ENCODE data around the gene ADISSP.

The ADISSP gene

GRCh38 chr20:3767427-3768341 lies at the start of gene ADISSP:
Gene ADISSP, minus strand, starts transcription at chr20:3767753. Its CDS starts 7,653 bp downstream, at chr20:3760100.
- peak within 1 kb of the TSS; percentile 66 for H3K27ac ChIP-seq
- DNase-seq (ENCODE audit: low read depth, low spot score): peak; percentile 76

DNA sequence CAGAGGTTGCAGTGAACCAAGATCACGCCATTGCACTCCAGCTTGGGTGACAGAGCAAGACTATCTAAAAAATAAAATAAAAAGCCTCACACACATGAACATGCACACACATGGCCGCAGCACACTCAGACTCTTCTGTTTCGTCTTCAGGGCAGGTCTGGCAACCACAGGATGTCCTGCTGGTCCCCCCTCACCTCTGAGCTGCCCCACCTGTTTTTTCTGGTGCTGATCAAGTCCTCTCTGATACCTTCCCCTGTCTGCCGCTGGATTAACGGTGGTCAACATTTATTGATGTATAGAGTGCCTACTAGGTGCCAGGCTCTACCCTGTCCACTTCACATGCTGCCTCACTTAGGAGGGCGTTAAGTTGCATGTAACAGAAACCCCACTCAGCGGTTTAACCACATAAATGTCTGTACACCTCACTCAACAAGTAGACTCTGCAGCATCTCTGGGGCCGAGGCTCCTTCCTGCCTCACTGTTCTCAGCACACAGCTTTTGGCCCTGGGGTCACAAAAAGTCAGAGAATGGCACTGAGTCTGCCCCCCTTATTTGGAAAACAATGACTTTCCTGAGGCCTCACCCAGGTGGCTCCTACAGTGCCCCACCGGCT lies 48.3 kb upstream of the ADISSP start:
- no peak overlapping the region for H3K27ac ChIP-seq
- DNase-seq (ENCODE audit: low read depth, low spot score): no peak

- no peak overlapping the region for H3K27ac ChIP-seq
Measured at GRCh38 chr20:3814928-3815495, 47.5 kb upstream of the ADISSP start.

DNA sequence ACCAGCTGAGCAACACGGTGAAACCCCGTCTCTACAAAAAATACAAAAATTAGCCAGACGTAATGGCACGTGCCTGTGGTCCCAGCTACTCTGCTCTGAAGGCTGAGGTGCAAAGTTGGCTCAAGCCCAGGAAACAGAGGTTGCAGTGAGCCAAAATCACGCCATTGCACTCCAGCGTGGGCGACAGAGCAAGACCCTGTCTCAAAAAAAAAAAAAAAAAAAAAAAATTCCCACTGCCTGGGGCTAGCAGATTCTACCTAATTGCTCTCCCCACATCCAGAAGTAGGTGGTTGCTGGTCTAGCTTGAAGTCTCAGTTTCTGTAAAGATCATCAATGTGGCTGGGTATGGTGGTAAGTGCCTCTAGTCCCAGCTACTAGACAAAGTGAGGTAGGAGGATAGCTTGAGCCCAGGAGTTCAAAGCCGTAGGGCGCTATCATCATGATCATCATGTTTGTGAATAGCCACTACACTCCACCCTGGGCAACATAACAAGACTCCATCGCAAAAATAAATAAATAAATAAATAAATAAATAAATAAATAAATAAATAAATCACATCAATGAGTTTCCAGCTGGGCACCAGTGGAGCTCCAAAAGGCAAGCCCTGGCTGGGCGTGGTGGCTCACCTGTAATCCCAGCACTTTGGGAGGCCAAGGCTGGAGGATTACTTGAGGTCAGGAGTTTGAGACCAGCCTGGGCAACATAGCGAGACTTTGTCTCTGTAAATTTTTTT lies 46.5 kb upstream of the ADISSP start:
- no peak for DNase-seq (ENCODE audit: low read depth, low spot score)
- no peak overlapping the region for H3K27ac ChIP-seq

More at GRCh38 chr20:3814928-3815495, 47.5 kb upstream of the ADISSP start:
- no peak for DNase-seq (ENCODE audit: low read depth, low spot score)

DNA sequence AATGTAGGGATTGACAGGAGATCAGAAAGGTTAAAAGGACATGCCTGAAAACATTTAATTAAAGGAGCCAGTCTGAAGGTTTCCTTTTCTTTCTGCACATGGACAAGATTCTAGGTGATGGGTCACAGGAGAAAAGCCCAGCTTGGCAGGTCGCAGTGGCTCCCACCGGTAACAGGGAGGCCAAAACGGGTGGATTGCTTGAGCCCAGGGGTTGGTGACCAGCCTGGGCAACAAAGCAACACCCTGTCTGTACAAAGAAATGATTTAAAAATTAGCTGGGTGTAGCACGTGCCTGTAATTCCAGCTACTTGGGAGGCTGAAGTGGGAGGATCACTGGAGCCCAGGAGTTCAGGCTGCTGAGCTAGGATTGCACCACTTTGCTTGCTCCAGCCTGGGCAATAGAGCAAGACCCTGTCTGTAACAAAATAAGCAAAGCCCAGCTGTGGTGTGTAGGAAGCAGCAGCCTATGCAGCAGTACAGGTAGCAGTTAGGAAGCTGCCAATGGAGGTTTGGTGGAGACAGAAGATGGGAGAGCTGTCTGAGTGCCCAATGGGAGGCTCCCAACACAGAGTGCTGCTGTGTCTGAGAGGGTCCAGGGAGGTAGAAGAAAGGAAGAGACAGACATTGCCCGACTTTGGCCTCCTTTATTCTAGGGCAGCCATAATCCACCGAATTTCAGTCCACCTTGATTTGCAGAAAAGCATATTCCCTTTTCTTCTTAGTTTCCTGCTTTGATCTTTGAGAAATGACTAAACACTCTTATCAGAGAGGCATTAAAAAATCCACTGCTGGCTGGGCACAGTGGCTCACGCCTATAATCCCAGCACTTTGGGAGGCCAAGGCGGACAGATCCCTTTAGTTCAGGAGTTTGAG lies 45.7 kb upstream of the ADISSP start:
- H3K27ac ChIP-seq: no peak overlapping the region
- no peak for DNase-seq (ENCODE audit: low read depth, low spot score)

GRCh38 chr20:3812259-3812681 lies 44.7 kb upstream of the ADISSP start:
- peak overlapping the region; percentile 95 for H3K27ac ChIP-seq

GRCh38 chr20:3811467-3812258 lies 44.1 kb upstream of the ADISSP start:
- peak; percentile 96 for DNase-seq (ENCODE audit: low read depth, low spot score)

More at GRCh38 chr20:3812259-3812681, 44.7 kb upstream of the ADISSP start:
- no peak for DNase-seq (ENCODE audit: low read depth, low spot score)

DNA sequence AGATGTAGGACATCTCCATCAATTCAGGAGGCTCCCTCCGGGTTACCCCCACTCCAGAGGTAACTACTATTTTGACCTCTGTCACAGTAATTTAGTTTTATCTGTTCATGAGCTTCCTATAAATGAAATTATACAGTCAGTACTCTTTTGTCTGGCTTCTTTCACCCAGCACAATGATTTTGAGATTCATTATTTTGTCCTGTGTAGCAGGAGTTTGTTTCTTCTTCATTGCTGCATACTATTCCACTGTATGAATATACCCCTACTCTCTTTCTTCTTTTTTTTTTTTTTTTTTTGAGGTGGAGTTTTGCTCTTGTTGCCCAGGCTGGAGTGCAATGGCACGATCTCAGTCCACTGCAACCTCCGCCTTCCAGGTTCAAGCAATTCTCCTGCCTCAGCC lies 41.0 kb upstream of the ADISSP start:
- no peak for DNase-seq (ENCODE audit: low read depth, low spot score)
- peak overlapping the region; percentile 98 for H3K27ac ChIP-seq

More at GRCh38 chr20:3811467-3812258, 44.1 kb upstream of the ADISSP start:
- H3K27ac ChIP-seq: peak overlapping the region; percentile 95

DNA sequence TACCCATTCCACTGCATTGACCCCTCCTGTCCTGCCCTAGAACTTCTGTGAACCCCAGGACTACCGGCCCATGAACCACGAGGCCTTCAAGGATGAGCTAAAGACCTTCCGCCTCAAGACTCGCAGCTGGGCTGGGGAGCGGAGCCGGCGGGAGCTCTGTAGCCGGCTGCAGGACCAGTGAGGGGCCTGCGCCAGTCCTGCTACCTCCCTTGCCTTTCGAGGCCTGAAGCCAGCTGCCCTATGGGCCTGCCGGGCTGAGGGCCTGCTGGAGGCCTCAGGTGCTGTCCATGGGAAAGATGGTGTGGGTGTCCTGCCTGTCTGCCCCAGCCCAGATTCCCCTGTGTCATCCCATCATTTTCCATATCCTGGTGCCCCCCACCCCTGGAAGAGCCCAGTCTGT lies 37.2 kb upstream of the ADISSP start:
- H3K27ac ChIP-seq: peak overlapping the region; percentile 98
- DNase-seq (ENCODE audit: low read depth, low spot score): no peak

- DNase-seq (ENCODE audit: low read depth, low spot score): no peak
- peak overlapping the region; percentile 98 for H3K27ac ChIP-seq
Measured at GRCh38 chr20:3804254-3804751, 36.8 kb upstream of the ADISSP start.

DNA sequence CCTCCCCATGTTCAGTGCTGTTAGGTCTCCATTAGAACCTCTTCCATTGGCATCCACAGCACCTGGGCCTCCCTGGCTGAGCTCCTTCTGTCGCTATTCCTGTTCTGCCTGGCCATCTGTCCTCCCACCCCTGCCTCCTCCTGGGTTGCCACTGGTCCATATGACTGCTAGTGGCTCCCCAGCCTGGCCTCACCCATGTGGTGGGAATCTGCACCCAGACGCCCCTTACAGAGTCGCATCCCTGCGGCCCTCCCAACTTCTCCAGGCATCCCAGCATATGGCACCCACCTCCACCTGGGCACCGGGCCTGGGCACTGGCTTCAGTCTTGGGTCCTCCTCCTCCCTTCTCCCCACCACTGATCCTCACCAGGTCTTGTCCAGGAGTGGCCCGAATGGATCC lies 36.3 kb upstream of the ADISSP start:
- H3K27ac ChIP-seq: peak overlapping the region; percentile 98
- no peak for DNase-seq (ENCODE audit: low read depth, low spot score)

DNA sequence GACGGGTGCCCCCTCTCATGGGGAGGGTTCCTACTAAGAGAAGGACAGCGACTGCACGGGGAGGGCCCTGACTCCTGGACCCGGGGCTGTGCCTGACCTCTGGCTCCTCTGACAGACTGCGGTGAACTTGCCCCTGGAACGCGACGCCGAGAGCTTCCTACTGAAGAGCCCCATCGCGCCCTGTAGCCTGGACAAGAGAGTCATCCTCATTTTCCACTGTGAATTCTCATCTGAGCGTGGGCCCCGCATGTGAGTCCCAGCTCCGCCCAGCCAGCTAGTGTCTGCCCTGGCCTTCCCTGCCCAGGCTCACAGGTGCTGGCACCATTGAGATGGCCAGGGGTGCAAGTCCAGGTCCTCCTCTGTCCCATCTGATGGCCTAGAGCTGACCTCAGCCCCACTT lies 35.7 kb upstream of the ADISSP start:
- DNase-seq (ENCODE audit: low read depth, low spot score): no peak
- no peak overlapping the region for H3K27ac ChIP-seq

GRCh38 chr20:3802524-3803239 lies 35.1 kb upstream of the ADISSP start:
- H3K27ac ChIP-seq: no peak overlapping the region
- DNase-seq (ENCODE audit: low read depth, low spot score): no peak

GRCh38 chr20:3801846-3802245 lies 34.3 kb upstream of the ADISSP start:
- no peak for DNase-seq (ENCODE audit: low read depth, low spot score)
- no peak overlapping the region for H3K27ac ChIP-seq

GRCh38 chr20:3801299-3801698 lies 33.7 kb upstream of the ADISSP start:
- no peak overlapping the region for H3K27ac ChIP-seq
- DNase-seq (ENCODE audit: low read depth, low spot score): no peak

- H3K27ac ChIP-seq: no peak overlapping the region
- DNase-seq (ENCODE audit: low read depth, low spot score): no peak
Measured at GRCh38 chr20:3800878-3801260, 33.3 kb upstream of the ADISSP start.

- H3K27ac ChIP-seq: no peak overlapping the region
Measured at GRCh38 chr20:3800256-3800877, 32.8 kb upstream of the ADISSP start.

GRCh38 chr20:3798908-3799248 lies 31.3 kb upstream of the ADISSP start:
- no peak for DNase-seq (ENCODE audit: low read depth, low spot score)
- H3K27ac ChIP-seq: no peak overlapping the region

More at GRCh38 chr20:3800256-3800877, 32.8 kb upstream of the ADISSP start:
- no peak for DNase-seq (ENCODE audit: low read depth, low spot score)
